Inflammatory macrophage treated with lipopolysaccharide for 4 hours (primary cell): Measurements from ENCODE around the gene KDM2A.

ENCODE experiments used
- DNase-seq: peaks from one replicate; pipeline ENCODE4 v3.0.0-alpha.2; 2020

The KDM2A gene

DNA sequence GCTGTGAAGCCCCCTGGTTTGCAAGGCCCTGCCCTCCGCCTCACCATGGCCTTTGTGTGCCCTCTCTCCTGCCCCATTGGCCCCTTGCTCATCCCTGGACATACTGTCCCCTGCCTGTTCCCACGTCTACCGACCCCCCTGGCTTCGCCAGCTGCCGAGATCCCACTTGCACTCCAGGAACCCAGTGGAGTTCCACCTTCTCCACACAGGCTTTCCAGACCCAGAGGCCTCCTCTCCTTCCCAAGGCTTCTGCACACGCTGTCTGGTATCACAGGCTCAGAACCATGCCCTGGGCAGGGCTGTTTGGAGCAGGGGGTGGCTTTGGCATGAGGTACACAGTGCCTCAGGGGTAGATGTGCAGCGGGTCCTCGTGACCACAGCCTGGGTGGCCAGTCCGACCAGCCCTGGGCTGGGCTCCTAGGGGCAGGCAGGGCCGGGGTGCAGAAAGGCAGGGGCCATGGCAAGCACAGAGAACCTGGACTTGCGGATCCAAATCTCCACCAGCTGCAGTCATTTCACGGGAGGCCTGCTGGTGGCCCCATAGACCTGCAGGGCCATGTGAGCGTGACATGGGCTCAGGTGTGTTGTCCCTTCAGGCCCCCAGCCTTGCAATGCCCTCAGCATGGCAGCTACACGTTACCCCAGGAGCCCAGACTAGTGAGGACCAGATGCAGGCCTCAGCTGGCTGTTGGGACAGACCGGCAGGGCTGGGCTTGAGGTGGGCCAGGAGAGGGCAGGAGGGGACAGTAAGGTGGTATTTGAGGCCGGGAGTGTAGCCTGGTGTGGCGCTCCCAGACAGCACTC lies 156.7 kb downstream of the KDM2A start:
- DNase-seq, result no peak

DNA sequence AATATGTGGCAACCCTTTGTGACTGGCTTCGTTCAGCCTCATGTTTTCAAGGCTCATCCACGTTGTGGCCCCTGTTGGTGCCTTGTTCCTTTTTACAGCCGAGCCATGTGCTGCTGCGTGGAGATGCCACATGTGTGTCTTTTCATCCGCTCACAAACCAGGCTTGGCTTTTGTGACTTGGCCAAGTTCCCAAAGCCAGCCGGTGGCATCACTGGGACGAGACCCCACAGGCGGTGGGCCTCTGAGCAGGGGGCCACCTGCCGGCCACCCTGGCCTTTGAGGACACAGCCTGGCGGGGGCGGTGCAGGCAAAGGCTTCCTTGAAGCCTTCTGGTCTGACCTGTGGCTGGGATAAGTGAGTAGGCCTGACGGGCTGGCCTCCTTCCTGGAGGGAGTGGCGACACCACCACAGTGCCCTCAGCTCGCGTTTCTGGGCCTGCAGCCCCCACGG lies 157.7 kb downstream of the KDM2A start:
- DNase-seq, result peak; percentile 65

DNA sequence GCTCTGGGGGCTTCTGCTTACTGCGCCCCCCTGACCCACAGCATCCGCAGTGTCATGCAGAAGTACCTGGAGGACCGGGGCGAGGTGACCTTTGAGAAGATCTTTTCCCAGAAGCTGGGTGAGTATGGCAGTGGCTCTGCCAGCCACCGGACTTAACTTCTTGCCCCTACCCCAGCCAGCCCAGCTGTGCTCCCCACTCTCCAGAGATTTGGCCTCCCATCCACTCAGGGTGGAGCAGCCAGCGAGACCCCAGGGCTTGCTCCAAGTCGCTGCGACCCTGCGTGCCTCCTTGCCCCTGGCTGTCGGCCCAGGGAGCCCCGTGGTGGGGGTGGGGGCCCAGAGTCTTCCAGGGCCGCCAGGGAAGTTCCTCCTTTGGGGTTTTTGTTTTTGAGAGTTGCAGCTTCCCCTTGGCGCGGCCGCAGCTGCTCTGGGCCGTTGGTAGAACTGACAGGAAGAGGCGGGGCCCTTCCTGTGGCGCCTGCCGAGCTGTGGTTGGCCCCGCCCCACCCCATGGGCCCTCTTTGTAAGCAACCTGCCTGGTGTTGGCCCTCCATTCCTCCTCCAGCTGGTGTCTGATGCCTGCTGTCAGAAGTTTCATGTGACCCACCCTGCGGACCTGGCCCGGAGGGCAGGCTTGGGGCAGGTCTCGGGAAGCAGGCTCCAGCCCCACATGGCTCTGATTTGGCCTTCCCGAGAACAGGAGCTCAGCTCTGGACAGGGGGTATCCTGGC lies 158.3 kb downstream of the KDM2A start:
- peak; percentile 96 for DNase-seq

GRCh38 chr11:67278135-67278938 lies 159.3 kb downstream of the KDM2A start:
- DNase-seq, result no peak

GRCh38 chr11:67278939-67279588 lies 160.0 kb downstream of the KDM2A start:
- DNase-seq, result no peak

DNA sequence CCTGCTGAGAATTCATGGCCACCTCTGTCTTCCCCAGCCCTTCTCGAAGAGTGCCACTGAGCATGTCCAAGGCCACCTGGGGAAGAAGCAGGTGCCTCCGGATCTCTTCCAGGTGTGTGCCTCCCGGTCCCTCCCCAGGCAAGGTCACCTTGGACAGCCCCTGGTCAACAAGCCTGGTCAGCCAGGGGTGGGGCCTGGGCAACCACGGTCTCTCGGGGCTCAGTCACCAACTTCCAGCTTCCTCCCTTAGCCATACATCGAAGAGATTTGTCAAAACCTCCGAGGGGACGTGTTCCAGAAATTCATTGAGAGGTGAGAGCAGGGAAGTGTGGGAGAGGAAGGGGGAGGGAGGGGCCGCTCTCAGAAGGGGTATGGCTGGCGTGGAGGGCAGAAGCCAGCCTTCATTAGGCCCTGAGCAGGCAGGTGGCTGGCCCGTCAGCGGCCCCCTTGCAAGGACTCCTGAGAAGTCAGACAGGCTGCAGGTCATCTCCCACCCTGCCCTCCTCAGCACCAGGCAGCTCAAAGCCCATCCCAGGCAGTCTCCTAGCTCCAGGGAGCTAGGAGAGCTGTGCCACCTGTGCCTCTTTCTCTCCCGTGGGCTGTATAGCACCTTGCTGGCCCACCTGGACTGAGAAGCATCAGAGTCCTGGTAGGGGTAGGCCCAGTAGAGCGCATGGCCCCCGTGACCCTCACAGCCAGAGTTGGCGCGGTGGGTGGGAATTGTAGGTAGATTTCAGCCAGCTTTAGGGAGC lies 160.7 kb downstream of the KDM2A start:
- DNase-seq, result no peak

- DNase-seq, result no peak
These were observed 161.3 kb downstream of the KDM2A start for GRCh38 chr11:67280341-67280787.

- no peak for DNase-seq
These were observed 161.9 kb downstream of the KDM2A start for GRCh38 chr11:67280788-67281551.

DNA sequence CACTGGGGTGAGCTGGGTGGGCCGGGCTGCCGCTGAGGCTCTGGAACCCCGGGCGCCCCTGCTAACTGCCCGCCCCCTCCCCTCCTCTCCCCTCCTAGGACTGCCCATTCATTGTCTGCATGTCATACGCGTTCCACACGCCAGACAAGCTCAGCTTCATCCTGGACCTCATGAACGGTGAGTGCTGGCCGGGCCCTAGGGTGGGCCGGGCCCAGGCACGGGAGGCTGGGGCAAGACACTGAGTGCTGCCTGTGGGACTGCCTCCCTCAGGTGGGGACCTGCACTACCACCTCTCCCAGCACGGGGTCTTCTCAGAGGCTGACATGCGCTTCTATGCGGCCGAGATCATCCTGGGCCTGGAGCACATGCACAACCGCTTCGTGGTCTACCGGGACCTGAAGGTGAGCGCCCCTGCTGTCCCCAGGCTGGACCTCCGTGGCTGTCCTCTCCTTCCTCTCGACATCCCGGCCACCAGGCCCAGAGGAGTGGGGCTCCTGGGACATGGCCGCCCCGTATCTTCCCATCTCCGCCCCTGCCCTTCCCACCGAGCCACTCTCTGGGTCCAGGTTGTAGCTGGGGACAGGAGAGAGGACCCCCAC lies 162.6 kb downstream of the KDM2A start:
- no peak for DNase-seq

GRCh38 chr11:67282155-67282875 lies 163.3 kb downstream of the KDM2A start:
- DNase-seq, result no peak

DNA sequence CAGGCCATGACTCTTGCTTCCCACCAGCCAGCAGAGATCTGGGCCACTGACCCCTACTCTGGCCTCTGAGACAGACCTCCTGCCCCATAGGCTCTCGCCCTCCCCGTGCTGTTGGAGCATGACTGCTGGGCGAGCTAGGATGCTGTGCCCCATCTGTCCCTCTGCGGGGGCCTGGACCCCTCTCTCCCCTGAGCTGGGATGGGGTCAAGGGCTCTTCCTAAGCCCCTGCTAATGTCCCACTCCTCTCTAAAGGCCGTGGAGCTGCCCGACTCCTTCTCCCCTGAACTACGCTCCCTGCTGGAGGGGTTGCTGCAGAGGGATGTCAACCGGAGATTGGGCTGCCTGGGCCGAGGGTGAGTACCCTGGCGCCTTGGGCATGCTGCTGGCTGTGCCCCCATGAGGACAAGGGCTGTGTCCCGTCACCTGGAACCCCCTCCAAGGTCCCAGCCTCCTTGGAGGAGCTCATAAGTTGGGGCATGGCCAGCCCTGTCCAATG lies 163.9 kb downstream of the KDM2A start:
- no peak for DNase-seq

GRCh38 chr11:67283481-67283963 lies 164.5 kb downstream of the KDM2A start:
- DNase-seq, result peak; percentile 97

GRCh38 chr11:67284811-67285540 lies 165.9 kb downstream of the KDM2A start:
- DNase-seq, result no peak

DNA sequence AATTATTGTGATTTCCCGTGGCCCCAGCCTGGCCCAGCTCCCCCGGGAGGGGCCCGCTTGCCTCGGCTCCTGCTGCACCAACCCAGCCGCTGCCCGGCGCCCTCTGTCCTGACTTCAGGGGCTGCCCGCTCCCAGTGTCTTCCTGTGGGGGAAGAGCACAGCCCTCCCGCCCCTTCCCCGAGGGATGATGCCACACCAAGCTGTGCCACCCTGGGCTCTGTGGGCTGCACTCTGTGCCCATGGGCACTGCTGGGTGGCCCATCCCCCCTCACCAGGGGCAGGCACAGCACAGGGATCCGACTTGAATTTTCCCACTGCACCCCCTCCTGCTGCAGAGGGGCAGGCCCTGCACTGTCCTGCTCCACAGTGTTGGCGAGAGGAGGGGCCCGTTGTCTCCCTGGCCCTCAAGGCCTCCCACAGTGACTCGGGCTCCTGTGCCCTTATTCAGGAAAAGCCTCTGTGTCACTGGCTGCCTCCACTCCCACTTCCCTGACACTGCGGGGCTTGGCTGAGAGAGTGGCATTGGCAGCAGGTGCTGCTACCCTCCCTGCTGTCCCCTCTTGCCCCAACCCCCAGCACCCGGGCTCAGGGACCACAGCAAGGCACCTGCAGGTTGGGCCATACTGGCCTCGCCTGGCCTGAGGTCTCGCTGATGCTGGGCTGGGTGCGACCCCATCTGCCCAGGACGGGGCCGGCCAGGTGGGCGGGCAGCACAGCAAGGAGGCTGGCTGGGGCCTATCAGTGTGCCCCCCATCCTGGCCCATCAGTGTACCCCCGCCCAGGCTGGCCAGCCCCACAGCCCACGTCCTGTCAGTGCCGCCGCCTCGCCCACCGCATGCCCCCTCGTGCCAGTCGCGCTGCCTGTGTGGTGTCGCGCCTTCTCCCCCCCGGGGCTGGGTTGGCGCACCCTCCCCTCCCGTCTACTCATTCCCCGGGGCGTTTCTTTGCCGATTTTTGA lies 166.8 kb downstream of the KDM2A start:
- no peak for DNase-seq

DNA sequence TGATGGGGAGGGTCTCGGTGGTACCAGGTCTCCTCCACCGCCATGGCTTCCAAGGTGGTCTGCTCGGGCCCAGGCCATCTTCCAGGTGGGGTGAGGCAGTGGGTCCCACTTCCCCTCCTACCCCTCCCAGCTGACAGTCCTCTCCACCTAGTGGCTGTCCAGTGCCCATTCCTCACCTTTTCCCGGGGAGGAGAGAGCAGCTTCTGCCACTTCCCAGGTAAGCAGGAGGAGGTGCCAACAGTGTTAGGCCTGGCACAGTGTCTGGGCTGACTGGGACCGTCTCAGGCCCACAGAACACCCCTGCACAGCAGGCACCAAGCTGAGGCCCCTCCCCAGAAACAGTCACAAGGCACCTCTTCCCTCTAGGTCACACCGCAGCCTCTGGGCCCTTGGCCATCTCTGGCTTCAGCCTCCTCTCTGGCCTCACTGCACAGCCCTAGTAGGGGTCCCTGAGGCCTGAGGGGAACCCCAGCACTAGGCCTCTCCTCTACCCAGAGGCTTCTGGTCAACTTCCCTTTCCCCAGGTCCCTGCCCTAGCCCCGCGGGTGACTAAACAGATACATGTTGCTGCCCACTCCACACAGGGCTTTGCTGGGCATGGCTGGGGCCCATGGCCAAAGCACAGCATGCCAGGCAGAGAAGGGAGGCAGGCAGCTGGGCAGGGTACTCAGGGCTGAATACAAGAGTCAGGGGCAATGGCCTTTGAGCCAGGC lies 167.7 kb downstream of the KDM2A start:
- DNase-seq, result peak; percentile 79

- DNase-seq, result no peak
These were observed 168.5 kb downstream of the KDM2A start for GRCh38 chr11:67287355-67288197.
